GM18517 (cell line): Measurements from ENCODE around the gene GLI2.

ENCODE experiments used
- ATAC-seq: cut with Tn5 transposase; IDR thresholded peaks from one replicate; pipeline ENCODE4 v1.9.1; 2021; ENCODE audit warnings: mild to moderate bottlenecking, moderate library complexity; ENCODE audit not compliant: unreplicated experiment

GLI2 gene

GRCh38 chr2:120711694-120712093, 24.0 kb upstream of the GLI2 start:
- ATAC-seq: no peak

GRCh38 chr2:120712180-120712681, 23.4 kb upstream of the GLI2 start:
- no peak for ATAC-seq

GRCh38 chr2:120715353-120715752, 20.3 kb upstream of the GLI2 start:
- no peak for ATAC-seq

GRCh38 chr2:120715941-120716340, 19.7 kb upstream of the GLI2 start:
- no peak for ATAC-seq

- no peak for ATAC-seq
These were observed 18.8 kb upstream of the GLI2 start for GRCh38 chr2:120716641-120717585.

- ATAC-seq: no peak
These were observed 16.2 kb upstream of the GLI2 start for GRCh38 chr2:120719491-120719890.

- ATAC-seq: no peak
These were observed 15.4 kb upstream of the GLI2 start for GRCh38 chr2:120720231-120720630.

GRCh38 chr2:120720746-120721375, 14.8 kb upstream of the GLI2 start:
- ATAC-seq: no peak

- no peak for ATAC-seq
These were observed 13.5 kb upstream of the GLI2 start for GRCh38 chr2:120722246-120722567.

- no peak for ATAC-seq
These were observed 12.9 kb upstream of the GLI2 start for GRCh38 chr2:120722568-120723421.

GRCh38 chr2:120726245-120726644, 9.4 kb upstream of the GLI2 start:
- no peak for ATAC-seq

GRCh38 chr2:120729406-120730399, 6.0 kb upstream of the GLI2 start:
- no peak for ATAC-seq

GRCh38 chr2:120731175-120731574, 4.5 kb upstream of the GLI2 start:
- ATAC-seq: no peak

GRCh38 chr2:120732506-120733237, 3.0 kb upstream of the GLI2 start:
- ATAC-seq: no peak

- ATAC-seq: no peak
These were observed 2.3 kb upstream of the GLI2 start for GRCh38 chr2:120733238-120733932.

GRCh38 chr2:120734930-120735651, 577 bp upstream of the GLI2 start:
- ATAC-seq: no peak

- ATAC-seq: no peak
These were observed 545 bp downstream of the GLI2 start for GRCh38 chr2:120736202-120736623.
